DOHH2 (cell line): ENCODE data around the gene ABCD1.

Experiments
- CTCF ChIP-seq: fragments of 200-600 bp; sonication (generic); IDR thresholded peaks from one replicate; pipeline ENCODE4 v1.5.1; 2014; ENCODE audit warnings: antibody characterized with exemption, mild to moderate bottlenecking, low read depth, low read length; ENCODE audit not compliant: poor library complexity, severe bottlenecking
- EZH2phosphoT487 ChIP-seq: fragments of 200-600 bp; sonication (generic); IDR thresholded peaks from 2 replicates; pipeline ENCODE4 v1.6.1; 2017; ENCODE audit warnings: borderline replicate concordance, mild to moderate bottlenecking, antibody characterized with exemption, low read length, moderate library complexity, mixed read lengths

GRCh38 chrX:153740631-153741222 is 16.1 kb downstream of the ABCD1 start:
- no peak for TF ChIP-seq CTCF
- no peak for TF ChIP-seq EZH2phosphoT487
